OCI-LY7 (cell line): ENCODE results near the gene MVB12B.

Experiments
- CTCF ChIP-seq: fragments of 200-600 bp; sonication (generic); conservative IDR thresholded peaks from 2 replicates; pipeline ENCODE4 v1.5.1; 2014; ENCODE audit warnings: mild to moderate bottlenecking, antibody characterized with exemption, low read length, moderate library complexity, mixed read lengths
- EZH2phosphoT487 ChIP-seq: fragments of 200-600 bp; sonication (generic); IDR thresholded peaks from 2 replicates; pipeline ENCODE4 v1.6.1; 2018; ENCODE audit warnings: low read depth, borderline replicate concordance, mild to moderate bottlenecking, mixed run types, antibody characterized with exemption, low read length, moderate library complexity, mixed read lengths

DNA sequence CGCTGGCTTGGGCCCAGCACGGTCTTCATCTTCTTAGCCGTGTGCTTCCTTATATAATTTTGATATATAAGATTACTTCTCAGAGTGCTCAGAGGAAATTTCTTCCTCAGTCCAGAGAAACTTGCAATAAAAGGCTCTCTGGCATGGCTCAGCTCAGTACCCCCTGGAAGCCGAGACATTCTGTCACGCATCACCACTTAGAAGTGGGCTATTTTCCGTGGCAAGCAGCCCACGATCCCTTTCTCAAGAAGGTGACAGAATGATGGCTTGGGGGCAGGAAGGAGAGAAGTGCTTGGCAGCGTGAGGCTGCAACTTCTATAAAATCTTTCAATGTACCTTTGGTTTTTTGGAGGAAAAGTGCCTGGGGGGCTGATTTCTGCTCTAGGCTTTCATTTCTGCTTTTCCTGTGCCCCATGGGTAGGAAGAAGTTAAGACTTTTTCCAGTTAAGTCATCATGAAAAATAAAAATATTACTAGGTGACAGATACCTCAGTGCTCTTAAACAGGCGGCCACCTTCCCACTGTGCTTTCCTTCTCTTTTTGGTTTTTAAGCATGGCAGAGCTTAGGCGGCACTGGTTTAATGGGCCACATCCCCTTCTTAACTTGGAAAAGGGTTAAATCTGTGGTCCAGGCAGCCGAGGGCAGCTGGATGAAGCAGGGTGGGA, 104.6 kb downstream of the MVB12B start:
- TF ChIP-seq CTCF (no peak), EZH2phosphoT487 (no peak)
